NT2/D1 (cell line): ENCODE measurements around the gene CSRP1.

Experiments
- SUZ12 ChIP-seq: IDR thresholded peaks from 2 replicates; pipeline ENCODE4 v1.6.1; 2011; ENCODE audit not compliant: insufficient read length, insufficient read depth; ENCODE audit errors: extremely low read depth
- YY1 ChIP-seq: IDR thresholded peaks from 2 replicates; pipeline ENCODE4 v1.6.1; 2011; ENCODE audit not compliant: insufficient read length, insufficient read depth
- ZNF274 ChIP-seq: IDR thresholded peaks from 2 replicates; pipeline ENCODE4 v1.6.1; 2011; ENCODE audit warnings: mild to moderate bottlenecking, low read depth, low read length

GRCh38 chr1:201537891-201538611 lies 31.1 kb upstream of the CSRP1 start:
- TF ChIP-seq SUZ12 (no peak), YY1 (no peak), ZNF274 (no peak)
